ENCODE data around the gene MYF6. TPM values are rescaled to one million over a fixed set of nuclear protein-coding genes. Genes with fewer than 3 reads are reported as not detected.

MYF6 gene
- total and polyA plus RNA-seq, 4 donors: not detected

DNA sequence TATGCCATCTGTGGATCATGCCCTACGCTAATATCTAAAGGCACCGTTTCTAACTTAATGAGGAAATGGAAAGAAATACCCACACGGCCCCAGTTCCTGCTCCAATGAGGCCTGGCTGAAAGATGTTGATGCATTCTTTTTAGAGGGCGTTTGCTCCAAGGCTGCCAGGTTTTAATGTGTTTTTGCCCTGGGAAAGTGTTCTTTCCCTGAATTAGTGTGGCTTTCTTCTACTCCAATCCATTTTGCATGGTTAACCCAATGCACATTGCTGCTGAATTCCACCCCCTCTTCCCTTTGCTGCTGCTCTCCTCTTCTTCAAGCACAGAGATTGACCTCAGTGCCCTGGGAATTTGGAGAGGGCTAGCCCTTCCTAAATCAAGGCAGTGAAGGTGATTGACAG is 10.4 kb downstream of the MYF6 start:
- Histone ChIP-seq H3K36me3 (ENCODE audit: control insufficient read depth in 4 of 4, insufficient read depth in 4 of 4, low read length in 4 of 4) (no peaks in the 10 kb centered on the region), H3K27me3 (ENCODE audit: control insufficient read depth in 3 of 3, insufficient read depth in 3 of 3, low read length in 2 of 3) (peaks cover 3 to 57% (median 24%) of the 10 kb centered on the region in 3 donors), H3K4me3 (no peak overlapping the region), H3K9me3 (ENCODE audit: control insufficient read depth in 4 of 4, insufficient read depth in 3 of 4, low read length in 3 of 4) (peaks cover 0 to 12% (median 0%) of the 10 kb centered on the region in 4 donors), H3K27ac (ENCODE audit: low read depth in 1 of 2, low read length in 1 of 2) (no peak overlapping the region), H3K9ac (ENCODE audit: insufficient read depth in 1 of 2, low read length in 2 of 2) (no peak overlapping the region), H3K4me1 (ENCODE audit: control insufficient read depth in 5 of 5, insufficient read depth in 5 of 5, low read length in 5 of 5) (peaks cover 0 to 4% (median 0%) of the 10 kb centered on the region in 5 donors)
- no peak for TF ChIP-seq CTCF (IDR thresholded peaks at IDR 0.05; ENCODE audit: control extremely low read depth, extremely low read depth)
- DNase-seq (no peak), ATAC-seq (ENCODE audit: insufficient read depth, low FRiP score) (no peak)
- 60 to 72% methylated on average over 4 of the region's 4 CpGs for whole genome bisulfite sequencing, 2 donors

DNA sequence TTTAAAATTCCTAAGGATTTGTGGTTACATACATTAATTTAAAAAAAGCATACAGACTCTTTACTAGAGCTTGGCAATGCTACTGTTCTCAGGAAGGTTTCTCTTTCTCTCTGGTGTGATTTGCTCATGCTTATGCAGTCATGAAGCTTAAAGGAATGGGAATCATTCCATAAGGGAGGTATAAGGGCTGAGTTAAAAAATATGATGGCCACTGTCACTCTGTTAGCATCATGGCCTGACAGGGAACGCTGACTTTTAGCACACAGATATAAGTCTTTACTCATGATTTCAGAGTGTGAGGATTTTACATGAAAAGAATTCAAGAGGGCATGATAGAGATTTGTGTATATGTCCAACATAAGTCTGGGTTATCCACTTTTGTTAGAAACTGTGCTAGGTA is 13.1 kb downstream of the MYF6 start:
- Histone ChIP-seq H3K4me3 (no peak overlapping the region), H3K27ac (ENCODE audit: low read depth in 1 of 2, low read length in 1 of 2) (no peak overlapping the region), H3K9ac (ENCODE audit: insufficient read depth in 1 of 2, low read length in 2 of 2) (no peak overlapping the region), H3K27me3 (ENCODE audit: control insufficient read depth in 3 of 3, insufficient read depth in 3 of 3, low read length in 2 of 3) (peaks cover 0 to 32% (median 11%) of the 10 kb centered on the region in 3 donors), H3K9me3 (ENCODE audit: control insufficient read depth in 4 of 4, insufficient read depth in 3 of 4, low read length in 3 of 4) (peaks cover 0 to 10% (median 0%) of the 10 kb centered on the region in 4 donors), H3K4me1 (ENCODE audit: control insufficient read depth in 5 of 5, insufficient read depth in 5 of 5, low read length in 5 of 5) (peaks cover 0 to 4% (median 0%) of the 10 kb centered on the region in 5 donors), H3K36me3 (ENCODE audit: control insufficient read depth in 4 of 4, insufficient read depth in 4 of 4, low read length in 4 of 4) (no peaks in the 10 kb centered on the region)
- DNase-seq (no peak), ATAC-seq (ENCODE audit: insufficient read depth, low FRiP score) (no peak)
- 86 to 89% methylated on average over 1 of the region's 1 CpG for WGBS, 2 donors
- no peak for TF ChIP-seq CTCF (IDR thresholded peaks at IDR 0.05; ENCODE audit: control extremely low read depth, extremely low read depth)

GRCh38 chr12:80721326-80721725 is 13.9 kb downstream of the MYF6 start:
- Histone ChIP-seq H3K27ac (ENCODE audit: low read depth in 1 of 2, low read length in 1 of 2) (no peak overlapping the region), H3K9ac (ENCODE audit: insufficient read depth in 1 of 2, low read length in 2 of 2) (no peak overlapping the region), H3K4me1 (ENCODE audit: control insufficient read depth in 5 of 5, insufficient read depth in 5 of 5, low read length in 5 of 5) (peaks cover 0 to 4% (median 0%) of the 10 kb centered on the region in 5 donors), H3K36me3 (ENCODE audit: control insufficient read depth in 4 of 4, insufficient read depth in 4 of 4, low read length in 4 of 4) (no peaks in the 10 kb centered on the region), H3K9me3 (ENCODE audit: control insufficient read depth in 4 of 4, insufficient read depth in 3 of 4, low read length in 3 of 4) (peaks cover 0 to 10% (median 0%) of the 10 kb centered on the region in 4 donors), H3K4me3 (no peak overlapping the region), H3K27me3 (ENCODE audit: control insufficient read depth in 3 of 3, insufficient read depth in 3 of 3, low read length in 2 of 3) (peaks cover 0 to 24% (median 4%) of the 10 kb centered on the region in 3 donors)
- ATAC-seq (ENCODE audit: insufficient read depth, low FRiP score) (no peak), DNase-seq (no peak)
- TF ChIP-seq CTCF (IDR thresholded peaks at IDR 0.05; ENCODE audit: control extremely low read depth, extremely low read depth): no peak
- whole genome bisulfite sequencing, 2 donors: 50 to 62% methylated on average over 3 of the region's 3 CpGs
